MV-4-11 (cell line): ENCODE measurements around the gene FBP1.
"Not testable (repeated sequence)": the region's sequence is repeated elsewhere in the genome, so short reads cannot be mapped to it uniquely, and the experiment has no call there.

ENCODE experiments used
- DNase-seq: peaks from one replicate; lab custom pipeline; 2025; lab: John Stamatoyannopoulos, UW

FBP1 gene

GRCh38 chr9:94619026-94619425, 20.3 kb downstream of the FBP1 start:
- no peak for DNase-seq

DNA sequence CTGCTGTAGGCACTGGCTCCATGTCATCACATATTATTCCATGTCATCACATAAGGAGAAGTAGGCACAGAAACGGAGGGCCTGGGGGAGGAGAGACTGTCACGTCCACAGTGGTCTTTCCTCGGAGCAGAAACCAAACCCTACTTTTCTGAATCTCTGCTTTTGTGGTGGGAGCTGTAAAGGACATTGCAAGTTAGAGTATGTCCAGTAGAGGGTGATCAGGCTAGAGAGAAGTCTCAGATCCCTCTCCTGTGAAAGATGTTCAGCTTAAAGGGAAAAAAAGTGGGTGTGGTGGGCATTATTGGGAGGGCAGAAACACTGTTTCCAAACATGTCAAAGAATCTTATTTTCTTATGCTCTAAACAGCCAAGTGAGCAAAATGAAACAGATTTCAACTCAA, 26.3 kb downstream of the FBP1 start:
- no peak for DNase-seq

- no peak for DNase-seq
Measured at GRCh38 chr9:94612071-94612470, 27.2 kb downstream of the FBP1 start.

- DNase-seq = no peak
Measured at GRCh38 chr9:94611638-94612068, 27.7 kb downstream of the FBP1 start.

DNA sequence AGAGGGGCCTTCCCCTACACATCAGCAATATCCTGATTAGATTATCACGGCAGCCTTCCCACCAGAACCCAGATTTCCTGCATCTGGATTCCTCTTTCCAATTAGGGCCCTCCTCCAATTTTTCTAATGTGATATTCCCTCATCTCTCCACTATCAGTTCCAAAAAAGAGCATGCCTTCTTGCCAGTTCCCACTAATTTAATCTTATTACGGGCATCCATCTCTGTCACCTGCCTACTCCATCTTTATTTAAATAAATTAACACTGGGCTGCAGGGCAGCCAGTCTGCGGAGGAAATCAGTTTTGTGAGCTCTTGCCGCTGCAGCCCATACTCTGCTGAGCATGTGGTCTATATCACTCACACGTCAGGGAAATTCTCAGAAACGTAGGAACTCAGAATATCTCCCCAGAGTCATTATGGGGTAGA, 29.1 kb downstream of the FBP1 start:
- DNase-seq = no peak

DNA sequence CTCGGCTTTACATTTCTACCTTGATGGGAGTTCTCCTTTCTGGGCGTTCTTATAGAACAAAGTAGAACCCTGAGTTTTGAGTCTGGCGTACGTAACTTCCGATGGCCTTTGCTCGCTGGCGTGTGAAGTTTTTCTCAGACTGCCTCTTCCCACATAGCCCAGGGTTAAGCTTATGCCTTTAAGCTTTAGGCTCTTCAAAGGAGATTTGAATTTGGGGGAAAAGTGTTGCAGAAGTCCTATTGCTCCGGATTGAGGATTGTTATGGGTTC, 32.0 kb downstream of the FBP1 start:
- DNase-seq = no peak

- DNase-seq = no peak
Measured at GRCh38 chr9:94606646-94607422, 32.5 kb downstream of the FBP1 start.

- DNase-seq = peak; percentile 54
Measured at GRCh38 chr9:94603259-94604160, 35.8 kb downstream of the FBP1 start.

DNA sequence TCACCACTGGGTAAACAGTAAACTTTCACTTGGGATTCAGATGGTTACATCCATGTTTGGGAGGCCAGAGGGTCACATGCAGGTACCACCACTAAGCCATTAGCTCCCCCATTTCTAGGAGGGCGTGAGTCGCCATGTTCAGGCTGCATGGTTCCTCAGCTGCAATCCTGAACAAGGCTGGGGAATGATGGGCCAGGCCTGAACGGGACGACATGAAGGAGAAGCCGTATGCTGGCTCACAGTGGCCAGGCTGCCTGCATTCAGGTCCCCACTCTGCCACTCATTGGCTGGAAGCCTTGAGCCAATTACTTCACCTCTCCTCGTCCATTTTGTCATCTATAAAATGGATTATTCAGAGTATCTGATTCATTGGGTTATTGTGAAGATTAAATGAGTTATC, 36.7 kb downstream of the FBP1 start:
- DNase-seq = no peak

GRCh38 chr9:94600715-94601114, 38.6 kb downstream of the FBP1 start:
- no peak for DNase-seq

DNA sequence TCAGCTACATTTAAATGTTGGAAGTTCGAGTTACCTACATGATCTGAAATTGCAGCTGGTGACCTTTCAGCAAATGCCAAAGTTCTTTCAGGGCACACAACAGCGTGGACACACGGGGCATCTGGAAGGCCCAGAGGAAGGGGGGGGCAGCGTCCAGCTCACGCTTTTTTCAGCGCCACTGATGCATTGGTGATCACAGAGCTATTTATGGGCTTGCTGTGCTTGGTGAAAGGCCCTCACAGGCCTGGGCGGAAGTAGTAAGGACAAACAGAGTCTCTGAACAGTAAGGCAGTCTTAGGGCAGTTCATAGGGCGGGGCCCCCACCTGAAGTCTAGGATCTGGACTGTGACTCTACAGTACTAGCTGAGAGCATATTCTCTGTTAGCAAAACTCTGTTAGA, 39.1 kb downstream of the FBP1 start:
- no peak for DNase-seq

DNA sequence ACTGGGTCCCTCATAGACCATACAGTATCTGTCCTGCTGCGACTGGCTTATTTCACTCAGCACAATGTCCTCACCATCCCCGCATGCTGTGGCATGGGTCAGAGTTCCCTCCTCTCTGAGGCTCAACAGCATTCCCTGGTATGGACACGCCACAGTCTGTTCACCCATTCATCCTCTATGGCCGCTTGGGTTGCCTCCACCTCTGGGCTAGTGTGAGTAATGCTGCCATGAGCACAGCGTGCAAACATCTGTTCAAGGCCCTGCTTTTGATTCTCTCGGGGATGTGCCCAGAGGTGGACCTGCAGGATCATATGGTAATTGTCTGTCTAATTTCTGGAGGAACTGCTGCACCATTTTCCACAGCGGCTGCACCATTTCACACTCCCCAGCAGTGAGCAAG, 40.2 kb downstream of the FBP1 start:
- DNase-seq = no peak

DNA sequence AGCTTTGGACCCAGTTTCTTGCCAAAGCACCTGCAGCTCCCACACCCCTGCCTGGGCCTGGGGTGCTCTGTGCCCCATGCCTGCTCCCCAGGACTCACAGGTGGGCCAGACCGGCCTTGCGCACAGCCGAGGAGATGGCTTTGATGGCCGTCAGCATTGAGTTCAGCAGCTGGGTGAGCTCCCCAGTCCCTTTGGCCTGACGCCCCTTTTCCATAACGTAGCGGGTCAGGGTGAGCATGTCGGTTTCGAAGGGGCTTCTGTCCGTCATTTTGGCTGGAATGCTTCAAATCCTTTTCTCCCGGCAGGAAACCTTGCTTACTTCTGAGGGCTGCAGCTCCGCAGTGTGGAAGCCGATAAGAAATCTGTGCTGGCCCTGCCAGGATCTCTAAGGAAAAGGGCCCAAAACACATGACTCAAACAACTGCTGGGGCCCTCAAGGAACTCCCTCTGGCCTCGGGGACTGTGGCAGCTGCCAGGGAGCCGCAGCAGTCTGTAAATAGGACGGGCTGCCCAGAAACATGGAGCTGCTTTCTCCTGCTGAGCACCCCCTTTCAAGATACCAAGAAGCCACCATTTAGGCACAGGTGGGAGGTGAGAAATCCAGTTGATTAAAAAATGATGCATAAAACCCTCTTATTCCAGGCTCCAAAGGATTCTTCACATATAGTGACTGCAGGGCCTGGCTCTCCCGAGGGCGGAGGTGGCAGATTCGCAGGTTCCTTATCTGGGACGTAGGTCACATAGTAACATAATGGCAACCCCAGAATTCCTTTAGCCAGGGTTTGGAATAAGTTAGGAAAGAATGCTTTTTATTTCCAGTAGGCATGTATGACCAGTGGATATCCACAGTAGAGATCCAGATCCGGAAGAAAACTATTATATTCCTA, 45.6 kb downstream of the FBP1 start, which contains the start of gene FBP2:
TSS of gene FBP2 (minus strand) at position 366 of the 887 bp plus-strand sequence. CDS start at position 268, 98 bp downstream.
- DNase-seq = no peak

GRCh38 chr9:94592683-94593082, 46.6 kb downstream of the FBP1 start:
- not testable (repeated sequence) for DNase-seq

DNA sequence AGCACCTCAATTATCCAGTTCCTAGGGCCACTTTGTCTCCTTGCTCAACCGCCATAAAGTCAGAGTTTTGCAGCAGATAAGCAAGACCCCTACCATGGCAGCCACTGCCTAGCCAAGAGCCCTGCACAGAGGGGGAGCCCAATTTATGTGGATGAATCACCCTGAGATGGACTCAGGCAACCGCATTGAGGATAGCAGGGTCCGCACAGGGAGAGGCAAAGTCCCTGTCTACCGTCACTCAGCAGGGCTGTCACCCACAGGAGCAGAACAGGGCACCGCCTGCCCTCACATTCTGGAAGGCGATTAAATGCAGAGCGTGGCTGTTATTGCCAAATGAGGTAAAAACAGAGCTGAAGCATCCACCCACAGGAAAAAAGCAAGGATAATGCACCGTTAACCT, 47.4 kb downstream of the FBP1 start:
- DNase-seq = no peak

DNA sequence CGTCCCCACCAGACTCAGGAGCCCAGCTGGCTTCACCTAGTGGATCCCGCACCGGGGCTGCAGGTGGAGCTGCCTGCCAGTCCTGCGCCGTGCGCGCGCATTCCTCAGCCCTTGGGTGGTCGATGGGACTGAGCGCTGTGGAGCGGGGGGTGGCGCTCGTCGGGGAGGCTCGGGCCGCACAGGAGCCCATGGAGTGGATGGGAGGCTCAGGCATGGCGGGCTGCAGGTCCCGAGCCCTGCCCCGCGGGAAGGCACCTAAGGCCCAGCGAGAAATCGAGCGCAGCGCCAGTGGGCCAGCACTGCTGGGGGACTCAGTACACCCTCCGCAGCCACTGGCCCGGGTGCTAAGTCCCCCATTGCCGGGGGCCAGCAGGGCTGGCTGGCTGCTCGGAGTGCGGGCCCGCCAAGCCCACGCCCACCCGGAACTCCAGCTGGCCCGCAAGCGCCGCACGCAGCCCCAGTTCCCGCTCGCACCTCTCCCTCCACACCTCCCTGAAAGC, 48.2 kb downstream of the FBP1 start:
- DNase-seq = not testable (repeated sequence)

- DNase-seq = no peak
Measured at GRCh38 chr9:94588681-94589080, 50.6 kb downstream of the FBP1 start.

GRCh38 chr9:94586814-94587213, 52.5 kb downstream of the FBP1 start:
- DNase-seq = no peak

- DNase-seq = peak; percentile 45
Measured at GRCh38 chr9:94586316-94586715, 53.0 kb downstream of the FBP1 start.

GRCh38 chr9:94584555-94584954, 54.8 kb downstream of the FBP1 start:
- no peak for DNase-seq

- DNase-seq = no peak
Measured at GRCh38 chr9:94581728-94582127, 57.6 kb downstream of the FBP1 start.

DNA sequence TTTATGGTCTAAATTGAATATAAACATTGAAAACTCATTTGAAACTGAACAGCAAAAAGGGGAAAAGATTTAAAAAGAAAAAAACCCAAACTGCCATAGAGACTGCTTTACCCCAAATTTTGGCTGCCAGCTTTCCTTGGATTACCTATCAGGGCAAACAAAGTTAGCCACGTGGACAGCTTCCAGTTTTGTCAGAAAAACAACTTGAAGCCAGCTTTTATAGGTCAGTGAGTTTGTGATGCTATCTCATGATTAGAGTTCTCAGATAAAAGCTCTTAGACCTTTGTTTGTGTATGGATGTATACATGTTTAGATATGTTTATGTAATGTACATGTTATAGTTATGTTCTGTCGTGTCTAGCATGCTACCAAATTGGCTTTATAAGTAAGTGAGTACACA, 61.7 kb downstream of the FBP1 start:
- no peak for DNase-seq
